DOHH2 (cell line): Measurements from ENCODE around the gene MDM4.

Experiments used
- EZH2phosphoT487 ChIP-seq: fragments of 200-600 bp; sonication (generic); IDR thresholded peaks from 2 replicates; pipeline ENCODE4 v1.6.1; 2017; ENCODE audit warnings: borderline replicate concordance, mild to moderate bottlenecking, antibody characterized with exemption, low read length, moderate library complexity, mixed read lengths
- TF ChIP-seq, protein P1 (sequence below): fragments of 200-600 bp; sonication (generic); IDR thresholded peaks from one replicate; pipeline ENCODE4 v1.5.1; 2014; ENCODE audit warnings: antibody characterized with exemption, mild to moderate bottlenecking, low read depth, low read length; ENCODE audit not compliant: poor library complexity, severe bottlenecking

DNA sequence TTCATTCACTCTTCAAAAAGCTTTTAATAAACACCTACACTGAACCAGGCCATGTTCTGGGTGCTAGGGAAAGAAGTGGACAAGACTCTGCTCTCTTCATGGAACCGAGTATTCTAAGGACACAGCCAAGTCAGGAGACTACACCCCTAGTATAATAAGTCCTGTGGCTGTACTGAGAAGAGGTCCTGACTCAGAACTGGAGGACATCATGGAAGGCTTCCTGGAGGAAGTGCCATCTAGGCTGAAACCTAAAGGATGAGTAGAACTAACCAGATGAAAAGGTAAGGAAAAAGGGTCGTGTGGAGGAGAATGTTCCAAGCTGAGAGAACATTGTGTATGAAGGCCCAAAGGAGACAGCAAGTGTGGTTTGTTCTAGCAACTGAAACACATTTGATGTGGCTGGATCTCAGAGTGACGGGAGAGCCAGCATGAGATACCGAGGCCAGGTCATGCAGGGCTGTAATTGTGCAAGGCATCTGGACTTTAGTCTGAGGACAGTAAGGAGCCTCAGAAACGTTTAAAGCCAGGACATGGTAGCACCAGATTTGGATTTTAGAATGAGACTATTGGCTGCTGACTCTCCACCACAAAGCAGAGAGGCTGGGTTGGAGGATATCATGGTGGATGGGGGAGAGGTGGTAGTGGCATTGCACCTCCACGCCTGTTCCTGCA is 86.8 kb downstream of the MDM4 start:
- TF ChIP-seq, protein P1, sequence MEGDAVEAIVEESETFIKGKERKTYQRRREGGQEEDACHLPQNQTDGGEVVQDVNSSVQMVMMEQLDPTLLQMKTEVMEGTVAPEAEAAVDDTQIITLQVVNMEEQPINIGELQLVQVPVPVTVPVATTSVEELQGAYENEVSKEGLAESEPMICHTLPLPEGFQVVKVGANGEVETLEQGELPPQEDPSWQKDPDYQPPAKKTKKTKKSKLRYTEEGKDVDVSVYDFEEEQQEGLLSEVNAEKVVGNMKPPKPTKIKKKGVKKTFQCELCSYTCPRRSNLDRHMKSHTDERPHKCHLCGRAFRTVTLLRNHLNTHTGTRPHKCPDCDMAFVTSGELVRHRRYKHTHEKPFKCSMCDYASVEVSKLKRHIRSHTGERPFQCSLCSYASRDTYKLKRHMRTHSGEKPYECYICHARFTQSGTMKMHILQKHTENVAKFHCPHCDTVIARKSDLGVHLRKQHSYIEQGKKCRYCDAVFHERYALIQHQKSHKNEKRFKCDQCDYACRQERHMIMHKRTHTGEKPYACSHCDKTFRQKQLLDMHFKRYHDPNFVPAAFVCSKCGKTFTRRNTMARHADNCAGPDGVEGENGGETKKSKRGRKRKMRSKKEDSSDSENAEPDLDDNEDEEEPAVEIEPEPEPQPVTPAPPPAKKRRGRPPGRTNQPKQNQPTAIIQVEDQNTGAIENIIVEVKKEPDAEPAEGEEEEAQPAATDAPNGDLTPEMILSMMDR: no peak
- no peak for TF ChIP-seq EZH2phosphoT487
